ENCODE results near the gene MIOS. TPM values are rescaled to one million over a fixed set of nuclear protein-coding genes. Genes with fewer than 3 reads are reported as not detected.

MIOS gene
- total RNA-seq, 1 donor from 2014 or later: 22.3 TPM

GRCh38 chr7:7570584-7570983 lies 3.9 kb downstream of the MIOS start:
- Mint-ChIP-seq H3K36me3 (ENCODE audit: low read depth, unreplicated experiment) (peaks cover 14% of the 10 kb centered on the region), H3K9me3 (ENCODE audit: unreplicated experiment) (no peaks in the 10 kb centered on the region), H3K27ac (ENCODE audit: unreplicated experiment) (no peak overlapping the region), H3K4me1 (ENCODE audit: unreplicated experiment) (peaks cover 23% of the 10 kb centered on the region), H3K27me3 (ENCODE audit: unreplicated experiment) (peaks cover 5% of the 10 kb centered on the region), H3K4me3 (ENCODE audit: unreplicated experiment) (no peak overlapping the region)
- no peak for DNase-seq (ENCODE audit: low spot score)
- TF ChIP-seq, protein P1, sequence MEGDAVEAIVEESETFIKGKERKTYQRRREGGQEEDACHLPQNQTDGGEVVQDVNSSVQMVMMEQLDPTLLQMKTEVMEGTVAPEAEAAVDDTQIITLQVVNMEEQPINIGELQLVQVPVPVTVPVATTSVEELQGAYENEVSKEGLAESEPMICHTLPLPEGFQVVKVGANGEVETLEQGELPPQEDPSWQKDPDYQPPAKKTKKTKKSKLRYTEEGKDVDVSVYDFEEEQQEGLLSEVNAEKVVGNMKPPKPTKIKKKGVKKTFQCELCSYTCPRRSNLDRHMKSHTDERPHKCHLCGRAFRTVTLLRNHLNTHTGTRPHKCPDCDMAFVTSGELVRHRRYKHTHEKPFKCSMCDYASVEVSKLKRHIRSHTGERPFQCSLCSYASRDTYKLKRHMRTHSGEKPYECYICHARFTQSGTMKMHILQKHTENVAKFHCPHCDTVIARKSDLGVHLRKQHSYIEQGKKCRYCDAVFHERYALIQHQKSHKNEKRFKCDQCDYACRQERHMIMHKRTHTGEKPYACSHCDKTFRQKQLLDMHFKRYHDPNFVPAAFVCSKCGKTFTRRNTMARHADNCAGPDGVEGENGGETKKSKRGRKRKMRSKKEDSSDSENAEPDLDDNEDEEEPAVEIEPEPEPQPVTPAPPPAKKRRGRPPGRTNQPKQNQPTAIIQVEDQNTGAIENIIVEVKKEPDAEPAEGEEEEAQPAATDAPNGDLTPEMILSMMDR (IDR thresholded peaks at IDR 0.05; ENCODE audit: unreplicated experiment): no peak

GRCh38 chr7:7573701-7574100 lies 7.0 kb downstream of the MIOS start:
- TF ChIP-seq, protein P1 (IDR thresholded peaks at IDR 0.05; ENCODE audit: unreplicated experiment): no peak
- no peak overlapping the region for H3K4me3 Mint-ChIP-seq (ENCODE audit: unreplicated experiment)

DNA sequence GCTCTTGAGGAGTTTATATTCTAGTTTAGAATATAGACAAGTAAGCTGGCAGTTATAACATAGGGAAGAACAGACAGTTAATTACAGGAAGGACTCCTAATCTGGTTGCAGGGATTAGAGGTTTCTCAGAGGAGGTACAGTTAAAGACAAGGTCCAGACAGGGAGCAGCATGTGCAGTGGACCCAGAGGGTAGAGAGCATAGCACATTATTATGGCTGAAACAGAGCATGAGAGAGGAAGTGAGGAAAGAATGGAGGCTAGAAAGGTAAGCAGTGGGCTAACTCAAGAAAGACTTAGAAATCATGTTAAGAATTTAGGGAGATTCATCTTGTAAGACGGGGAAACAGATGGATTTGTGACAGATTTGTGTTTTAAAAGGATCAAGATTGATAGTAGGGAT lies 9.7 kb downstream of the MIOS start:
- Mint-ChIP-seq H3K27ac (ENCODE audit: unreplicated experiment) (no peak overlapping the region), H3K36me3 (ENCODE audit: low read depth, unreplicated experiment) (no peaks in the 10 kb centered on the region), H3K4me3 (ENCODE audit: unreplicated experiment) (no peak overlapping the region), H3K4me1 (ENCODE audit: unreplicated experiment) (no peaks in the 10 kb centered on the region), H3K27me3 (ENCODE audit: unreplicated experiment) (no peaks in the 10 kb centered on the region), H3K9me3 (ENCODE audit: unreplicated experiment) (no peaks in the 10 kb centered on the region)
- DNase-seq (ENCODE audit: low spot score): no peak
- TF ChIP-seq, protein P1 (IDR thresholded peaks at IDR 0.05; ENCODE audit: unreplicated experiment): no peak

More at GRCh38 chr7:7573701-7574100, 7.0 kb downstream of the MIOS start:
- DNase-seq (ENCODE audit: low spot score): no peak
- H3K27ac Mint-ChIP-seq (ENCODE audit: unreplicated experiment): no peak overlapping the region
- H3K9me3 Mint-ChIP-seq (ENCODE audit: unreplicated experiment): no peaks in the 10 kb centered on the region
- peaks cover 10% of the 10 kb centered on the region for H3K4me1 Mint-ChIP-seq (ENCODE audit: unreplicated experiment)
- H3K36me3 Mint-ChIP-seq (ENCODE audit: low read depth, unreplicated experiment): peaks cover 11% of the 10 kb centered on the region
- peaks cover 2% of the 10 kb centered on the region for H3K27me3 Mint-ChIP-seq (ENCODE audit: unreplicated experiment)

DNA sequence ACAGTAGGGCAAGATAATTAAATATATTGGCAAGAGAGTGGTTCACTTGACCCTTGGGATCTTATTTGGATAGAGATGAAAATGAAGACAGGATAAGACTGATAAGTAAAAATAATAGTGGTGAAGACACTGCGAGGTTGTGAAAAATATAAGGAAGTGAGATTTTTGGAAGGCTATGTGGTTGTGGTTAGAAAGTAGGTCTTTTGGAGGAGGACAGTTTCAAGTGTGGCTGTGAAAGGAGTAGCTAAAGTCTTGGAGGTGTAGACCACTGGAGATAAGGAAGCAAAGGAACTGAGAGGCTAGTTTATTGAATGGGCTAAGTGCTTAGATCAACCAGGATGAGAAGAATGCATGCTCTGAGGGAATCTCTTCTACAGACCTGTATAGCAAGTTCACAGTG lies 11.2 kb downstream of the MIOS start:
- TF ChIP-seq, protein P1 (IDR thresholded peaks at IDR 0.05; ENCODE audit: unreplicated experiment): no peak
- no peak for DNase-seq (ENCODE audit: low spot score)
- no peak overlapping the region for H3K27ac Mint-ChIP-seq (ENCODE audit: unreplicated experiment)
- H3K4me3 Mint-ChIP-seq (ENCODE audit: unreplicated experiment): no peak overlapping the region
- H3K36me3 Mint-ChIP-seq (ENCODE audit: low read depth, unreplicated experiment): no peaks in the 10 kb centered on the region
- no peaks in the 10 kb centered on the region for H3K4me1 Mint-ChIP-seq (ENCODE audit: unreplicated experiment)
- no peaks in the 10 kb centered on the region for H3K9me3 Mint-ChIP-seq (ENCODE audit: unreplicated experiment)
- no peaks in the 10 kb centered on the region for H3K27me3 Mint-ChIP-seq (ENCODE audit: unreplicated experiment)

DNA sequence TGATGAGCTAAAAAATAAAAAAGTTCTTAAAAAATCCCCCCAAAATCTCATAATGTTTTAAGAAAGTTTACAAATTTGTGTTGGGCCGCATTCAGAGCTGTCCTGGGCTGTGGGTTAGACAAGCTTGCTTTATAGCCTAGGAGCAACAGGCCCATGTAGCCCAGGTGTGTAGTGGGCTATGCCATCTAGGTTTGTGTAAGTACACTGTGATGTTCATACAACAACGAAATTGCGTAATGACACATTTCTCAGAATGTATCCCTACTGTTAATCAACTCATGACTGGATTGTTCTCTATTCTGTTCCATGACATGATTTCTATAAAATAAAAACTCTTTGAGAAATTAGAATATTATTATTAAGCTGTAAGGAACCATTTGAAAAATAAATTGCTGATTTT lies 13.0 kb downstream of the MIOS start:
- TF ChIP-seq, protein P1 (IDR thresholded peaks at IDR 0.05; ENCODE audit: unreplicated experiment): no peak
- no peaks in the 10 kb centered on the region for H3K36me3 Mint-ChIP-seq (ENCODE audit: low read depth, unreplicated experiment)
- H3K9me3 Mint-ChIP-seq (ENCODE audit: unreplicated experiment): no peaks in the 10 kb centered on the region
- H3K27me3 Mint-ChIP-seq (ENCODE audit: unreplicated experiment): no peaks in the 10 kb centered on the region
- no peak overlapping the region for H3K27ac Mint-ChIP-seq (ENCODE audit: unreplicated experiment)
- H3K4me1 Mint-ChIP-seq (ENCODE audit: unreplicated experiment): no peaks in the 10 kb centered on the region
- DNase-seq (ENCODE audit: low spot score): no peak
- no peak overlapping the region for H3K4me3 Mint-ChIP-seq (ENCODE audit: unreplicated experiment)

Measured in endothelial cell (in vitro differentiated cells).